Breast epithelium (tissue), 4 donors: ENCODE results near the gene HJURP. TPM values are rescaled to one million over a fixed set of nuclear protein-coding genes. Genes with fewer than 3 reads are reported as not detected.

Experiments
- DNase-seq, 2 donors: peaks; one replicate each; pipeline ENCODE4 v3.0.0-alpha.2; 2019; ENCODE audit warnings: low spot score in 2 of 2
- H3K27ac ChIP-seq, 2 donors: fragments of 200-600 bp; sonication (generic) in 1 of 2; one replicate each; pipeline ENCODE4 v1.5.1; 2016 to 2019; ENCODE audit warnings: mild to moderate bottlenecking in 1 of 2
- H3K27me3 ChIP-seq, 2 donors: fragments of 200-600 bp; sonication (generic) in 1 of 2; one replicate each; pipeline versions ENCODE4 v1.5.1 to v1.6.0; 2017 to 2019; ENCODE audit warnings: control low read depth in 1 of 2, mild to moderate bottlenecking in 1 of 2
- H3K36me3 ChIP-seq: fragments of 200-600 bp; one replicate; pipeline ENCODE4 v1.5.1; 2019
- H3K4me1 ChIP-seq, 2 donors: fragments of 200-600 bp; sonication (generic); one replicate each; pipeline ENCODE4 v1.5.1; 2016 to 2019; ENCODE audit warnings: control low read depth in 1 of 2
- H3K4me3 ChIP-seq, 3 donors: fragments of 200-600 bp; sonication (generic); 1 replicate in 2 of 3; 2 replicates in 1 of 3; pipeline ENCODE4 v1.5.1; 2016 to 2019; ENCODE audit warnings: mild to moderate bottlenecking in 3 of 3, moderate library complexity in 2 of 3
- H3K9me3 ChIP-seq, 2 donors: fragments of 200-600 bp; sonication (generic) in 1 of 2; one replicate each; pipeline ENCODE4 v1.5.1; 2016 to 2019; ENCODE audit warnings: control low read depth in 1 of 2
- CTCF ChIP-seq, 3 donors: fragments of 450-650 bp; IDR thresholded peaks; one replicate each; pipeline ENCODE4 v1.5.1; 2016 to 2017; ENCODE audit warnings: antibody characterized with exemption in 3 of 3, mild to moderate bottlenecking in 3 of 3, moderate library complexity in 3 of 3
- POLR2A ChIP-seq: fragments of 450-650 bp; IDR thresholded peaks from one replicate; pipeline ENCODE4 v1.6.1; 2016; ENCODE audit warnings: antibody characterized with exemption, mild to moderate bottlenecking, moderate library complexity
- POLR2AphosphoS5 ChIP-seq, 3 donors: sonication (generic); formaldehyde crosslinking; IDR thresholded peaks; one replicate each; pipeline ENCODE4 v1.6.1; 2017; ENCODE audit warnings: antibody characterized with exemption in 3 of 3
- intact Hi-C: fragments of 100-400 bp; cut with DNase I; formaldehyde crosslinking; loops from one replicate; pipeline ENCODE4 v1.15.1; 2023; ENCODE audit warnings: low total_unique reads
- total RNA-seq, 3 donors: library from RNA; depleted of rRNA; stranded (reverse); fragments of >200 nt; gene quantifications; one replicate each; pipeline ENCODE4 v1.1.0, GENCODE V29; 2016

The HJURP gene
- total RNA-seq, 3 donors from 2014 or later: 0.33 to 3.0 TPM; not detected in 1

- H3K36me3 ChIP-seq: no peaks in the 10 kb centered on the region
- intact Hi-C loops: no loop called here
- peaks cover 0 to 15% of the 10 kb centered on the region in 2 donors for H3K9me3 ChIP-seq
- TF ChIP-seq POLR2A (no peak), CTCF (IDR thresholded peaks at IDR 0.05) (no peak), POLR2AphosphoS5 (IDR thresholded peaks at IDR 0.05) (no peak)
- no peak overlapping the region for H3K27ac ChIP-seq
- no peaks in the 10 kb centered on the region for H3K4me1 ChIP-seq
- H3K4me3 ChIP-seq: no peak overlapping the region
- no peaks in the 10 kb centered on the region for H3K27me3 ChIP-seq
- no peak for DNase-seq
Observed at GRCh38 chr2:233865838-233866237, 11.5 kb upstream of the HJURP start.

GRCh38 chr2:233862261-233862768, 8.0 kb upstream of the HJURP start:
- no peaks in the 10 kb centered on the region for H3K27me3 ChIP-seq
- no peak for DNase-seq
- H3K27ac ChIP-seq: no peak overlapping the region
- no peaks in the 10 kb centered on the region for H3K4me1 ChIP-seq
- intact Hi-C loops: no loop called here
- TF ChIP-seq CTCF (IDR thresholded peaks at IDR 0.05): no peak
- TF ChIP-seq POLR2A: no peak
- no peak for TF ChIP-seq POLR2AphosphoS5 (IDR thresholded peaks at IDR 0.05)
- no peaks in the 10 kb centered on the region for H3K36me3 ChIP-seq
- no peak overlapping the region for H3K4me3 ChIP-seq
- H3K9me3 ChIP-seq: peaks cover 0 to 7% of the 10 kb centered on the region in 2 donors

GRCh38 chr2:233858331-233858730, 4.0 kb upstream of the HJURP start:
- H3K36me3 ChIP-seq: no peaks in the 10 kb centered on the region
- intact Hi-C loops: no loop called here
- no peaks in the 10 kb centered on the region for H3K9me3 ChIP-seq
- TF ChIP-seq POLR2AphosphoS5 (IDR thresholded peaks at IDR 0.05) (no peak), CTCF (IDR thresholded peaks at IDR 0.05) (no peak), POLR2A (no peak)
- no peak overlapping the region for H3K4me3 ChIP-seq
- H3K27ac ChIP-seq: no peak overlapping the region
- H3K4me1 ChIP-seq: no peaks in the 10 kb centered on the region
- no peaks in the 10 kb centered on the region for H3K27me3 ChIP-seq
- DNase-seq: no peak

- Histone ChIP-seq H3K27me3 (no peaks in the 10 kb centered on the region), H3K4me3 (no peak overlapping the region), H3K36me3 (no peaks in the 10 kb centered on the region), H3K9me3 (no peaks in the 10 kb centered on the region), H3K27ac (no peak overlapping the region), H3K4me1 (no peaks in the 10 kb centered on the region)
- DNase-seq: no peak
- intact Hi-C loops: no loop called here
- TF ChIP-seq POLR2A (no peak), CTCF (IDR thresholded peaks at IDR 0.05) (no peak), POLR2AphosphoS5 (IDR thresholded peaks at IDR 0.05) (no peak)
Observed at GRCh38 chr2:233857511-233858141, 3.3 kb upstream of the HJURP start.

- no peaks in the 10 kb centered on the region for H3K9me3 ChIP-seq
- no peaks in the 10 kb centered on the region for H3K27me3 ChIP-seq
- H3K36me3 ChIP-seq: no peaks in the 10 kb centered on the region
- no peak overlapping the region for H3K4me3 ChIP-seq
- no peaks in the 10 kb centered on the region for H3K4me1 ChIP-seq
- no peak overlapping the region for H3K27ac ChIP-seq
- intact Hi-C loops: no loop called here
- DNase-seq: no peak
- TF ChIP-seq CTCF (IDR thresholded peaks at IDR 0.05) (no peak), POLR2AphosphoS5 (IDR thresholded peaks at IDR 0.05) (no peak), POLR2A (no peak)
Observed at GRCh38 chr2:233856184-233856583, 1.8 kb upstream of the HJURP start.
